Placental epithelial cell (primary cell): ENCODE data around the gene ARMH3. TPM values are rescaled to one million over a fixed set of nuclear protein-coding genes. Genes with fewer than 3 reads are reported as not detected.

Experiments
- small RNA-seq: library from RNA; depleted of rRNA; stranded (forward); fragments of <200 nt; gene quantifications from one replicate; pipeline ENCODE3, GENCODE V24; 2012
- total RNA-seq: library from RNA; depleted of rRNA; stranded (reverse); fragments of >200 nt; gene quantifications from 2 replicates; pipeline ENCODE4 v1.2.3, GENCODE V29; 2012

Gene ARMH3, protein sequence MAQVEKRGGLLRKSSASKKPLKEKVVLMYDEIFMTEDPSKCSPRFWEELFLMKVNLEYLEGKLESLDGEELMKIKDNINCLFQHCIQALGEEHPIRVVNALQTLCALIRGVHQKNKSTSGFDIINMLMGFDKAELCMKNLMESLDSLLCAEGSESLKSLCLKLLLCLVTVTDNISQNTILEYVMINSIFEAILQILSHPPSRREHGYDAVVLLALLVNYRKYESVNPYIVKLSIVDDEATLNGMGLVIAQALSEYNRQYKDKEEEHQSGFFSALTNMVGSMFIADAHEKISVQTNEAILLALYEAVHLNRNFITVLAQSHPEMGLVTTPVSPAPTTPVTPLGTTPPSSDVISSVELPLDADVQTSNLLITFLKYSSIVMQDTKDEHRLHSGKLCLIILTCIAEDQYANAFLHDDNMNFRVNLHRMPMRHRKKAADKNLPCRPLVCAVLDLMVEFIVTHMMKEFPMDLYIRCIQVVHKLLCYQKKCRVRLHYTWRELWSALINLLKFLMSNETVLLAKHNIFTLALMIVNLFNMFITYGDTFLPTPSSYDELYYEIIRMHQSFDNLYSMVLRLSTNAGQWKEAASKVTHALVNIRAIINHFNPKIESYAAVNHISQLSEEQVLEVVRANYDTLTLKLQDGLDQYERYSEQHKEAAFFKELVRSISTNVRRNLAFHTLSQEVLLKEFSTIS
- total RNA-seq, result 12.2 and 47.1 TPM in 2 replicates

DNA sequence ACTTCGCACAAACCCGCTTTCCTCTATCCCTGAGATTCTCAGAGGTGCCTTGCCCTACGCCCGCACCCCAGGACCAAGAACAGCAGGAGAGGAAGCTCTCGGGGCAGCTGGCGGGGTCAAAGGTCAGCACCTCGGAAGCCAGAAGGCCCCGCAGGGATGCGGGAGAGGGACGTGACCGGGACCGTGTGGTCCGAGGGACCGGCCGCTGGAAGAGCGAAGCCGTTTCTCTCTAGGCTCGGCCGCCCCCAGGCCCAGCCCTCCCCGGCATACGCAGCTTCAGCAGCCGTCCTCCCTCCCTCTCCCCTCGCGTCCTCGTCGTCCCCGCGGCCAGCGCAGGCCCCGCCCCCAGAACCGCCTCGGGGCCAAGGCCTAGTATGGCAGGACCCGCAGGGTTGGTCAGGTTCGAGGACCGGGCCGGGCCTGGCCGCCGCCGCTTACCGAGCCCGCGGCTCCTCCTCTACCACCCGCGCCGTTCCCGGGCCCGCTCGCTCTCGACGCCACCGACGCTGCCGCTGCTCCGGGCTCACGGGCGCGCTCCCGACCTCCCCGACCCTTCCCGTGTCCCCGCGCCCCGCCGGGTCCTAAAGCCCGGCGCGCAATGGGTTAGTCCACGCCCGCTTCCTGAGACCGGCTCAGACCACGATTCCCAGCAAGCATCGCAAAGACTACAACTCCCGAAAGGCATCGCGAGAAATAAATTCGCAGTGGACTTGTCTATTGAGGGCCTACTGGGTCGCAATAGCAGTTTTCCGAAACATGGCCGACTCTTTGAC is at the start of gene ARMH3:
ARMH3 (minus strand) TSS at position 527 of the 773 bp plus-strand sequence. CDS start 16,059 bp downstream, outside the sequence.

DNA sequence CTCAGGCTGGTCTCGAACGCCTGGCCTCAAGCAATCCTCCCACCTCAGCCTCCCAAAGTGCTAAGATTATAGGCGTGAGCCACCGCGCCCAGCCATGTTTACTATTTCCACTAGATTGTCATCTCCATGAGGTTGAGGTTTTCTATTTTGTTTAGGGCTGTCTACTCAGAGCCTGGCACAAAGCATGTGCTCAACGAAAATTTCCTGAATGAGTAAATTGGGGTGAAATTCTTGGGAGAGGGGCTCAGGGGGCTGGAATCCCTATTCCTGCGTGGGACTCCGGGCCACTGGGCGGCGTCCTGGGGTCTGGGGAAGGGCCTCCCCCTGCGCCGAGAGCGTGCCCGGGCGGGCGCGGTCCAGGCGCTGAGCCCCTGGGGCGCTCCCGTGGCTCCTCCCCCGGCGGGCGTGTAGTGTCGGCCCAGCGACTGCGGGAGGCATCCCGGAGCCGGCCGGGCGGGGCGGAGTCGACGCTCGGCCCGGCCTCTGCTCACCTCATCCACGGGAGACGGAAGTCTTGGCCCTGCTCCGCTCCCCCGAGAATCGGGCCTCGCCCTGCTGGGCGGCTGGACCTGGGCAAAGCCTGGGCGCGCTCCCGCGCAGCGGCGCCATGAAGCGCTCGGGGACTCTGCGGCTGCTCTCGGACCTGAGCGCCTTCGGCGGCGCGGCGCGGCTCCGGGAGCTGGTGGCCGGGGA is 9.0 kb upstream of the ARMH3 start, which contains the start of gene HPS6:
HPS6 (plus strand) TSS at position 482 of the 693 bp plus-strand sequence; CDS start at position 608, 126 bp downstream.

DNA sequence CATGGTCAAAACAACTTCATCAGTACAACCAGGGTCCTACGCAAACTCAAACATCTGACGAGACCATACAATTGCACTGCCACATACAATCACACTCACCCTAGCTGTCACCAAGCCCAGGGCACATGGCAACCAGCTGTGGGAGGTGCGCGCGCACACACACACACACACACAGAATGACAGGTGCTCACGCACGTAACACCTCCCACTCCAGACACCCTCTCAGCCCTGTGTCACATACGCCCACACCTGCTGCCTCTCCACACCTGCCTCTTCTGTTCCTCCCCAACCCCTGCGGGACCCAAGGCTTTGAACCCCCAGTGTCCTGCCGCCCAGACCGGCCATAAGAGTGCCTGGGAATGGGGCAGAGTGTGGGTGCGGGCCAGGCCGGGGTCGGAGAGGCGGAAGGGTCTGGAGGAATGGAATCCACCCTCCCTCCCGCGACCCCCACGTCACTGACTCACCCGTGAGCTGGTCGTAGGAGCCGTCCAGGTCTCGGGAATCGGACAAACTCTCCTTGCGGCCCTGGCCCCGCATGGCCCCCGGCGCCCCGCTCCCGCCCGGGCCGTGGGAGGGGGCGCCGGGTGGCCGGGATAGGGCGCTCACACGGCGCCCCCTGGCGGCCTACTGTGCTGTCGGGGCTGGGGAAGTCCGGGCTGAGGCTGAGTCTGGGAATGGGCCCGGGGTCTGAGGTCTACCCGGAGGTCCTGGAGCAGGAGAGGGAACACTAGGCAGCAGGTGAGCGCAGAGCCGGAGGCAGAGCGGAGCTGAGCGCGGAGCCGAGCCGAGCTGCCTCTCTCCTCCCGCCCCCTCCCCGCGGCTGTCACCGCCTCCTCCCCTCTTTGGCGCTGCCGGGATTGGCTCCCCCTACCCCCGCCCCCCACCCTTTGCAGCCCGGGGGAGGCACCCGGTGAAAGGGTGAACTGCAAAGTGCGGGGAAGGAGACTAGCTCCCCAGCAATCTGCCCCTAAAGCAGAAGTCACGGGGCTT is 212.6 kb downstream of the ARMH3 start, which contains the start of gene KCNIP2:
KCNIP2 (minus strand) TSS at position 769 of the 990 bp plus-strand sequence; CDS start at position 537, 232 bp downstream.

DNA sequence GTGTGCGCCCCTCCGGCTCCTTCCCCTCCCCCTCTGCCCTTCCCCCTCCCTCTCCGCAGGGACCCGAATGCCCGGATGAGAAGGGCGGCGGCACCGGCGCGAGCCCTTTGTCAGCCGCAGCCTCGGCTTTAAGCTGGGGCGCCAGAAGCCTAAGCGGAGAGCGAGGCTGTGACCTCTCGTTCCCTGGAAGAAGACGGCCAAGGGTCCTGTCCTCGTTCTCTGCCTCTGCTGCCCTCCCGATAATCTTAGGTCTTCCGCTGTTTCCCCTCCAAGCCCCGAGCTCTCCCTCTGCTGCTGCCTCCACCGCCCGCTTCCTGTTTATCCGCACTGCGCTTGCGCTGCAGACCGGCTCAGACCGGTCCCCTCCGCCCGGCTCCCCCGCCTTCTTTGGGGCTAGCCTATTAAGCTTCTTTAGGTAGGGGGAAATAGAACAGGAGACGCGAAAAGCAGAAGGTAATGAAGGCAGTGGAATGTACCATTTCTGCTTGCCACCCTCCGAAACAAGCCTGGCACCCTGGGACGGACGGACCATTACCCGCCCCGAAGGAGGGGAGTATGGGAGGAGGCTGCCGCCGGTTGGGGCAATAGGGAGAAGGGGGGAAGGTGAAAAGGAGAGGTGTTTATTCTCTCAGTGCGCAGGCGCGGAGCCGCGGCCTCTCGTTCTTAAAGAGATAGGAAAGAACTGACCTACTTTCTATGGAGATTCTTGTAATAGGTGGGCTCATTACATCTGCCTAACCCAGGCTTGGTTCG is 237.7 kb downstream of the ARMH3 start, which contains the start of gene OGA:
OGA (minus strand) TSS at position 326 of the 753 bp plus-strand sequence. CDS start 422 bp downstream, outside the sequence.

Small RNA genes lying within 50 kb of the gene (small RNA-seq; reads per million reads assigned to genes)
- gene AL500527.1 (not detected), gene AL500527.2 (not detected), gene RF00017 (not detected), gene RF00019 (not detected)

Other genes starting within 250 kb of the ARMH3 start
- 82.3 and 124 TPM in 2 replicates for gene OGA, start 237.7 kb downstream of the ARMH3 start, total RNA-seq
- gene KCNIP2, start 212.4 kb downstream of the ARMH3 start, total RNA-seq, result 0.65 and 2.4 TPM in 2 replicates
- 40.2 and 41.2 TPM in 2 replicates for gene HPS6, start 9.2 kb upstream of the ARMH3 start, total RNA-seq
- gene LDB1, start 64.2 kb upstream of the ARMH3 start, total RNA-seq, result 52.1 and 97.8 TPM in 2 replicates
- gene PPRC1, start 76.9 kb upstream of the ARMH3 start, total RNA-seq, result 18.5 and 25.3 TPM in 2 replicates
- 16.1 and 17.9 TPM in 2 replicates for gene NOLC1, start 96.2 kb upstream of the ARMH3 start, total RNA-seq
- gene ELOVL3, start 170.1 kb upstream of the ARMH3 start, total RNA-seq, result not detected in 2 replicates
- gene PITX3, start 185.3 kb upstream of the ARMH3 start, total RNA-seq, result not detected in 2 replicates
- 46.7 and 72.2 TPM in 2 replicates for gene GBF1, start 189.4 kb upstream of the ARMH3 start, total RNA-seq